ENCODE data around the gene FAM90A1.
"Not testable (repeated sequence)": the region's sequence is repeated elsewhere in the genome, so short reads cannot be mapped to it uniquely, and the experiment has no call there.

DNA sequence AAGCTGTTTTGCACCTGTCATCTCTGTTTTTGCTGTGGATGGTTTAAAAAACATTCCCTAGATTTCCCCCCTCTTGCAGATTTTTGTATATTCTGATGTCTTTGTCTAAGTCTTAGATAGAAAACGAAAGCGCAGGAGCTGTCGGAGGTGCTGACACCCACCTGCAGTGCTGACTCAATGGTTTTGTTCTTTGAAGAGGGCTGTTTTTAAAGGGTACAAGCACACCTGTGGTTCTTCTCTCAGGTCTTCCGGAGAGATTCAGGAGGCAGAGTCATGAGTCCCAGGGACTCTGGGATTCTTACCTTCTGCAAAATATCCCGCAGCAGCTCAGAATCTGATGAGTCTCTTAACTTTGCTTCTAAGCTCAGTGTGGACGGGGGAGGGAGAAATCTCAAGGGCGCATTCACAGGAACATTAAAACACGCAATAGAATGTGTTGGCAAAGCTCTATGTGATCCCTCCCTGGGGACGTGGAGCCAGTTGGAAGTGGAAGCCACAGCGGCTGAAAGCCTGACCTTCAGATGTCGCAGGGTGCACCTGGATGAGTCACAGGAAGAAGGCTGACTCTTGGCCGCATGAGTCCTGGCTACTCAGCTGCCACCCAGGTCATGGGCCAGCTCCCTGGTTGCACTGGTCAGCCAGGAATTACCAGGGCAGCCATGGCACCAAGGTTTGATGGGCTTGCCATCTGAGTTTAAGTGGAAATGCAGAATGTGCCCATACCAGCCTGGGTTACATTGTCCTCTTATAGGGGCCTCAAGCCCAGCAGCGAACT lies 13.1 kb upstream of the FAM90A1 start:
- TF ChIP-seq, protein P1, sequence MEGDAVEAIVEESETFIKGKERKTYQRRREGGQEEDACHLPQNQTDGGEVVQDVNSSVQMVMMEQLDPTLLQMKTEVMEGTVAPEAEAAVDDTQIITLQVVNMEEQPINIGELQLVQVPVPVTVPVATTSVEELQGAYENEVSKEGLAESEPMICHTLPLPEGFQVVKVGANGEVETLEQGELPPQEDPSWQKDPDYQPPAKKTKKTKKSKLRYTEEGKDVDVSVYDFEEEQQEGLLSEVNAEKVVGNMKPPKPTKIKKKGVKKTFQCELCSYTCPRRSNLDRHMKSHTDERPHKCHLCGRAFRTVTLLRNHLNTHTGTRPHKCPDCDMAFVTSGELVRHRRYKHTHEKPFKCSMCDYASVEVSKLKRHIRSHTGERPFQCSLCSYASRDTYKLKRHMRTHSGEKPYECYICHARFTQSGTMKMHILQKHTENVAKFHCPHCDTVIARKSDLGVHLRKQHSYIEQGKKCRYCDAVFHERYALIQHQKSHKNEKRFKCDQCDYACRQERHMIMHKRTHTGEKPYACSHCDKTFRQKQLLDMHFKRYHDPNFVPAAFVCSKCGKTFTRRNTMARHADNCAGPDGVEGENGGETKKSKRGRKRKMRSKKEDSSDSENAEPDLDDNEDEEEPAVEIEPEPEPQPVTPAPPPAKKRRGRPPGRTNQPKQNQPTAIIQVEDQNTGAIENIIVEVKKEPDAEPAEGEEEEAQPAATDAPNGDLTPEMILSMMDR (IDR thresholded peaks at IDR 0.05): not testable (repeated sequence)
- TF ChIP-seq POLR2A (IDR thresholded peaks at IDR 0.05): not testable (repeated sequence)

Measured in sigmoid colon (tissue), 3 donors.